Peyer's patch (tissue), 4 donors: Measurements from ENCODE around the gene ARMC12. TPM values are rescaled to one million over a fixed set of nuclear protein-coding genes. Genes with fewer than 3 reads are reported as not detected.
"Not testable (repeated sequence)": the region's sequence is repeated elsewhere in the genome, so short reads cannot be mapped to it uniquely, and the experiment has no call there.

Source experiments
- DNase-seq, 3 donors: peaks; one replicate each; pipeline ENCODE4 v3.0.0-alpha.2; 2017 to 2019
- H3K27ac ChIP-seq, 4 donors: fragments of 200-600 bp; sonication (generic); one replicate each; pipeline ENCODE4 v1.5.1; 2016 to 2019
- H3K27me3 ChIP-seq, 2 donors: fragments of 200-600 bp; sonication (generic); one replicate each; pipeline ENCODE4 v1.5.1; 2019
- H3K36me3 ChIP-seq, 3 donors: fragments of 200-600 bp; sonication (generic); one replicate each; pipeline ENCODE4 v1.5.1; 2016 to 2019
- H3K4me1 ChIP-seq, 4 donors: fragments of 200-600 bp; sonication (generic); one replicate each; pipeline ENCODE4 v1.5.1; 2016 to 2019
- H3K4me3 ChIP-seq, 4 donors: fragments of 200-600 bp; sonication (generic); 1 replicate in 3 of 4; 2 replicates in 1 of 4; pipeline ENCODE4 v1.5.1; 2016 to 2019; ENCODE audit warnings: mild to moderate bottlenecking in 1 of 4
- H3K9me3 ChIP-seq, 4 donors: fragments of 200-600 bp; sonication (generic); one replicate each; pipeline ENCODE4 v1.5.1; 2016 to 2019; ENCODE audit warnings: mild to moderate bottlenecking in 1 of 4
- CTCF ChIP-seq, 6 experiments: fragments of 450-650 bp in 4 of 6; fragments of 200-600 bp in 2 of 6; sonication (generic) in 1 of 6; IDR thresholded peaks; one replicate each; pipeline ENCODE4 v1.5.1; 2017 to 2019; ENCODE audit warnings: antibody characterized with exemption in 6 of 6, mild to moderate bottlenecking in 3 of 6, moderate library complexity in 1 of 6
- POLR2A ChIP-seq, 2 donors: fragments of 450-650 bp; IDR thresholded peaks; one replicate each; pipeline ENCODE4 v1.5.1; 2017; ENCODE audit warnings: antibody characterized with exemption in 2 of 2, mild to moderate bottlenecking in 2 of 2, moderate library complexity in 2 of 2
- total RNA-seq, 4 donors: library from RNA; depleted of rRNA; stranded (reverse); fragments of >200 nt; gene quantifications; one replicate each; pipeline ENCODE4 v1.1.0, GENCODE V29; 2016

The ARMC12 gene
- 1 to 10 TPM in 2 of 4 donors, not detected in 2; 1.3 to 2.7 TPM for total RNA-seq

- H3K4me1 ChIP-seq = peaks cover 11 to 31% (median 21%) of the 10 kb centered on the region in 4 donors
- no peaks in the 10 kb centered on the region for H3K9me3 ChIP-seq
- TF ChIP-seq CTCF (IDR thresholded peaks at IDR 0.05) (no peak), POLR2A (IDR thresholded peaks at IDR 0.05) (no peak)
- no peak within 1 kb of the TSS for H3K4me3 ChIP-seq
- no peak for DNase-seq
- peak within 1 kb of the TSS in 1 of 4 donors; percentile 100 for H3K27ac ChIP-seq
- H3K36me3 ChIP-seq = no peaks in the 10 kb centered on the region
- H3K27me3 ChIP-seq = no peaks in the 10 kb centered on the region
Observed at GRCh38 chr6:35736982-35737412, at the start of gene ARMC12. Gene ARMC12 (plus strand): TSS chr6:35737032. CDS start chr6:35737109, 77 bp downstream.

GRCh38 chr6:35687658-35688604 is 48.9 kb upstream of the ARMC12 start:
- Histone ChIP-seq H3K36me3 (peaks cover 0 to 14% (median 0%) of the 10 kb centered on the region in 3 donors), H3K4me3 (peak overlapping the region; percentile 98 to 99 (median 99)), H3K9me3 (no peaks in the 10 kb centered on the region), H3K4me1 (peaks cover 0 to 15% (median 5%) of the 10 kb centered on the region in 4 donors), H3K27ac (peak overlapping the region; percentile 98 to 100 (median 100)), H3K27me3 (no peaks in the 10 kb centered on the region)
- TF ChIP-seq CTCF (IDR thresholded peaks at IDR 0.05) (peak in 2 of 6 experiments; percentile 1 to 2), POLR2A (IDR thresholded peaks at IDR 0.05) (peak; percentile 6 to 41)
- DNase-seq = peak; percentile 63 to 85 (median 77)

- H3K4me1 ChIP-seq = peaks cover 0 to 13% (median 5%) of the 10 kb centered on the region in 4 donors
- no peaks in the 10 kb centered on the region for H3K9me3 ChIP-seq
- peak; percentile 97 to 99 (median 97) for DNase-seq
- H3K27ac ChIP-seq = peak within 1 kb of the TSS; percentile 98 to 100 (median 100)
- peaks cover 0 to 6% (median 0%) of the 10 kb centered on the region in 3 donors for H3K36me3 ChIP-seq
- TF ChIP-seq POLR2A (IDR thresholded peaks at IDR 0.05) (peak; percentile 91 to 98), CTCF (IDR thresholded peaks at IDR 0.05) (peak in 1 of 6 experiments; percentile 10)
- H3K27me3 ChIP-seq = no peaks in the 10 kb centered on the region
- H3K4me3 ChIP-seq = peak within 1 kb of the TSS; percentile 98 to 99 (median 99)
Observed at GRCh38 chr6:35688605-35689322, 48.1 kb upstream of the ARMC12 start, which contains the start of gene FKBP5. Gene FKBP5 (minus strand): TSS chr6:35688915. CDS start chr6:35642824, 46,091 bp downstream.

- H3K4me3 ChIP-seq, H3K36me3 ChIP-seq, DNase-seq, H3K27me3 ChIP-seq, H3K9me3 ChIP-seq, H3K27ac ChIP-seq: not testable (repeated sequence)
- peaks cover 0 to 12% (median 3%) of the 10 kb centered on the region in 4 donors for H3K4me1 ChIP-seq
Observed at GRCh38 chr6:35690006-35690405, 46.8 kb upstream of the ARMC12 start.

- Histone ChIP-seq H3K4me1 (peaks cover 0 to 12% (median 3%) of the 10 kb centered on the region in 4 donors), H3K27ac (peak overlapping the region in 2 of 4 donors; percentile 10 to 37)
- no peak for TF ChIP-seq CTCF (IDR thresholded peaks at IDR 0.05)
- no peak for TF ChIP-seq POLR2A (IDR thresholded peaks at IDR 0.05)
Observed at GRCh38 chr6:35690484-35690883, 46.3 kb upstream of the ARMC12 start.

More at GRCh38 chr6:35690484-35690883, 46.3 kb upstream of the ARMC12 start:
- no peaks in the 10 kb centered on the region for H3K9me3 ChIP-seq
- DNase-seq = no peak
- H3K27me3 ChIP-seq = no peaks in the 10 kb centered on the region
- no peak overlapping the region for H3K4me3 ChIP-seq
- H3K36me3 ChIP-seq = no peaks in the 10 kb centered on the region
